OCI-LY7 (cell line): ENCODE measurements around the gene DLGAP4. TPM values are rescaled to one million over a fixed set of nuclear protein-coding genes. Genes with fewer than 3 reads are reported as not detected.

Experiments
- BruUV-seq: library from RNA; stranded (reverse); fragments of 400-500 nt; replicated peaks from 2 replicates; lab custom pipeline; 2021; lab: Mats Ljungman, UMichigan
- CTCF ChIA-PET: fragments of 300-600 bp; sonication (Branson Sonifier 250); formaldehyde crosslinking; loops from one replicate; lab custom pipeline; 2022; ENCODE audit warnings: antibody characterized with exemption; ENCODE audit not compliant: unreplicated experiment; lab: Charles Lee
- POLR2A ChIA-PET: fragments of 300-600 bp; sonication (Branson Sonifier 250); formaldehyde crosslinking; loops from one replicate; lab custom pipeline; 2022; ENCODE audit warnings: antibody characterized with exemption; lab: Charles Lee
- DNase-seq: peaks from one replicate; pipeline ENCODE4 v3.0.0-alpha.2; 2015; ENCODE audit warnings: low spot score
- H2AFZ ChIP-seq: fragments of 200-600 bp; sonication (generic), shearing (Covaris generic); 2 replicates; pipeline ENCODE4 v1.6.1; 2014; ENCODE audit warnings: mild to moderate bottlenecking, antibody characterized with exemption, low read length, moderate library complexity
- H3K27ac ChIP-seq: fragments of 200-600 bp; sonication (generic); 2 replicates; pipeline ENCODE4 v1.5.1; 2014; ENCODE audit warnings: mixed run types, low read depth, mild to moderate bottlenecking, moderate library complexity, low read length, inconsistent platforms; ENCODE audit not compliant: poor library complexity, severe bottlenecking
- H3K36me3 ChIP-seq: fragments of 200-600 bp; sonication (generic); 2 replicates; pipeline ENCODE4 v1.6.1; 2014; ENCODE audit warnings: mild to moderate bottlenecking, antibody characterized with exemption, low read length, moderate library complexity, mixed read lengths; ENCODE audit not compliant: insufficient read depth
- H3K4me1 ChIP-seq: fragments of 200-600 bp; sonication (generic); 2 replicates; pipeline ENCODE4 v1.5.1; 2014; ENCODE audit warnings: mild to moderate bottlenecking, low read length; ENCODE audit not compliant: insufficient read depth, poor library complexity, severe bottlenecking
- H3K4me2 ChIP-seq: fragments of 200-600 bp; sonication (generic); 2 replicates; pipeline ENCODE4 v1.6.1; 2014; ENCODE audit warnings: mild to moderate bottlenecking, low read length
- H3K4me3 ChIP-seq: fragments of 200-600 bp; sonication (generic); 2 replicates; pipeline ENCODE4 v1.5.1; 2014; ENCODE audit warnings: mild to moderate bottlenecking, low read depth, low read length; ENCODE audit not compliant: poor library complexity, severe bottlenecking
- H3K79me2 ChIP-seq: fragments of 200-600 bp; sonication (generic); 2 replicates; pipeline ENCODE4 v1.6.1; 2016; ENCODE audit warnings: low read depth, mild to moderate bottlenecking, low read length, moderate library complexity, mixed read lengths; ENCODE audit not compliant: insufficient read depth
- H3K9me2 ChIP-seq: fragments of 200-600 bp; sonication (generic); 2 replicates; pipeline ENCODE4 v1.6.1; 2016; ENCODE audit warnings: mild to moderate bottlenecking, low read length, mixed read lengths; ENCODE audit not compliant: insufficient read depth
- H3K9me3 ChIP-seq: fragments of 200-600 bp; sonication (generic); 2 replicates; pipeline ENCODE4 v1.6.1; 2014; ENCODE audit warnings: mild to moderate bottlenecking, mixed run types, low read length, mixed read lengths
- H4K20me1 ChIP-seq: fragments of 200-600 bp; sonication (generic); 2 replicates; pipeline ENCODE4 v1.6.1; 2014; ENCODE audit warnings: mild to moderate bottlenecking, antibody characterized with exemption, low read length, moderate library complexity, mixed read lengths; ENCODE audit not compliant: insufficient read depth
- CTCF ChIP-seq: fragments of 200-600 bp; sonication (generic); conservative IDR thresholded peaks from 2 replicates; pipeline ENCODE4 v1.5.1; 2014; ENCODE audit warnings: mild to moderate bottlenecking, antibody characterized with exemption, low read length, moderate library complexity, mixed read lengths
- EZH2phosphoT487 ChIP-seq: fragments of 200-600 bp; sonication (generic); IDR thresholded peaks from 2 replicates; pipeline ENCODE4 v1.6.1; 2018; ENCODE audit warnings: low read depth, borderline replicate concordance, mild to moderate bottlenecking, mixed run types, antibody characterized with exemption, low read length, moderate library complexity, mixed read lengths
- intact Hi-C: fragments of 100-400 bp; cut with micrococcal nuclease; formaldehyde crosslinking; loops from one replicate; pipeline ENCODE4 v1.10.0; 2022; ENCODE audit not compliant: unreplicated experiment
- total RNA-seq, 2 experiments: library from RNA; depleted of rRNA in 1 of 2; stranded (reverse); fragments of >200 nt in 1 of 2; shearing (Covaris generic) in 1 of 2; gene quantifications; 2 replicates each; pipeline ENCODE4 v1.2.3, GENCODE V29; 2014 to 2022

DLGAP4 gene
- total RNA-seq, 2 experiments from 2014 or later = 7.7 to 41.6 TPM

GRCh38 chr20:36279362-36279761, 26.8 kb upstream of the DLGAP4 start:
- BruUV-seq = no TSS peak
- POLR2A ChIA-PET = interaction anchor here (0.6 to 1.1 kb wide), 2 partner anchors 45 to 216 kb away, joined by 3 read pairs; no protein-coding TSS in a partner anchor

GRCh38 chr20:36279776-36280175, 26.4 kb upstream of the DLGAP4 start:
- intact Hi-C loops = no loop called here
- no peaks in the 10 kb centered on the region for H3K4me1 ChIP-seq
- H3K9me2 ChIP-seq = no peaks in the 10 kb centered on the region
- TF ChIP-seq EZH2phosphoT487 = no peak
- no peak for TF ChIP-seq CTCF
- DNase-seq = no peak
- no TSS peak for BruUV-seq
- CTCF ChIA-PET = no interaction called here
- H3K79me2 ChIP-seq = no peaks in the 10 kb centered on the region
- no peak overlapping the region for H2AFZ ChIP-seq
- POLR2A ChIA-PET = no interaction called here
- H3K4me3 ChIP-seq = no peak overlapping the region
- no peak overlapping the region for H3K4me2 ChIP-seq
- H3K9me3 ChIP-seq = no peaks in the 10 kb centered on the region
- no peaks in the 10 kb centered on the region for H3K36me3 ChIP-seq
- no peaks in the 10 kb centered on the region for H4K20me1 ChIP-seq
- no peak overlapping the region for H3K27ac ChIP-seq

More at GRCh38 chr20:36279362-36279761, 26.8 kb upstream of the DLGAP4 start:
- H3K4me1 ChIP-seq = no peaks in the 10 kb centered on the region
- H2AFZ ChIP-seq = no peak overlapping the region
- H3K9me3 ChIP-seq = no peaks in the 10 kb centered on the region
- CTCF ChIA-PET = no interaction called here
- intact Hi-C loops = no loop called here
- H3K27ac ChIP-seq = no peak overlapping the region
- no peak for TF ChIP-seq EZH2phosphoT487
- H3K36me3 ChIP-seq = no peaks in the 10 kb centered on the region
- no peak overlapping the region for H3K4me2 ChIP-seq
- DNase-seq = no peak
- no peaks in the 10 kb centered on the region for H3K9me2 ChIP-seq
- H3K4me3 ChIP-seq = no peak overlapping the region
- no peaks in the 10 kb centered on the region for H4K20me1 ChIP-seq
- no peaks in the 10 kb centered on the region for H3K79me2 ChIP-seq

GRCh38 chr20:36281785-36282380, 24.3 kb upstream of the DLGAP4 start:
- no peaks in the 10 kb centered on the region for H3K79me2 ChIP-seq
- H4K20me1 ChIP-seq = no peaks in the 10 kb centered on the region
- H3K27ac ChIP-seq = no peak overlapping the region
- H3K9me3 ChIP-seq = no peaks in the 10 kb centered on the region
- no peak overlapping the region for H3K4me2 ChIP-seq
- no peak overlapping the region for H2AFZ ChIP-seq
- no TSS peak for BruUV-seq
- intact Hi-C loops = no loop called here
- no peak for TF ChIP-seq CTCF
- no peak for TF ChIP-seq EZH2phosphoT487
- ChIA-PET POLR2A (no interaction called here), CTCF (no interaction called here)
- no peak overlapping the region for H3K4me3 ChIP-seq
- no peak for DNase-seq
- H3K9me2 ChIP-seq = no peaks in the 10 kb centered on the region
- no peaks in the 10 kb centered on the region for H3K36me3 ChIP-seq
- no peaks in the 10 kb centered on the region for H3K4me1 ChIP-seq
